Measurements from ENCODE around the gene AKAP6. TPM values are rescaled to one million over a fixed set of nuclear protein-coding genes. Genes with fewer than 3 reads are reported as not detected.
A peak's percentile ranks its signal among the peaks of the same experiment; 100 is the strongest.
"Not testable (repeated sequence)": the region's sequence is repeated elsewhere in the genome, so short reads cannot be mapped to it uniquely, and the experiment has no call there.

Gene AKAP6
- total RNA-seq, 1 experiment from 2014 or later: 40.6 TPM

- no peak for DNase-seq (ENCODE audit: low read depth)
Observed at GRCh38 chr14:32443890-32444661, 115.0 kb downstream of the AKAP6 start.

- DNase-seq (ENCODE audit: low read depth): no peak
Observed at GRCh38 chr14:32447371-32447770, 118.3 kb downstream of the AKAP6 start.

- DNase-seq (ENCODE audit: low read depth): peak; percentile 53
Observed at GRCh38 chr14:32449648-32450047, 120.5 kb downstream of the AKAP6 start.

GRCh38 chr14:32450919-32451675, 122.0 kb downstream of the AKAP6 start:
- DNase-seq (ENCODE audit: low read depth): peak; percentile 14

GRCh38 chr14:32453857-32454810, 125.0 kb downstream of the AKAP6 start:
- no peak for DNase-seq (ENCODE audit: low read depth)

GRCh38 chr14:32457213-32457920, 128.3 kb downstream of the AKAP6 start:
- no peak for DNase-seq (ENCODE audit: low read depth)

GRCh38 chr14:32458720-32459119, 129.6 kb downstream of the AKAP6 start:
- no peak for DNase-seq (ENCODE audit: low read depth)

GRCh38 chr14:32460267-32460666, 131.2 kb downstream of the AKAP6 start:
- no peak for DNase-seq (ENCODE audit: low read depth)

- not testable (repeated sequence) for DNase-seq (ENCODE audit: low read depth)
Observed at GRCh38 chr14:32462553-32462952, 133.5 kb downstream of the AKAP6 start.

GRCh38 chr14:32468955-32469354, 139.9 kb downstream of the AKAP6 start:
- DNase-seq (ENCODE audit: low read depth): peak; percentile 60

- peak; percentile 51 for DNase-seq (ENCODE audit: low read depth)
Observed at GRCh38 chr14:32469388-32470160, 140.5 kb downstream of the AKAP6 start.

- DNase-seq (ENCODE audit: low read depth): no peak
Observed at GRCh38 chr14:32470161-32470715, 141.1 kb downstream of the AKAP6 start.

GRCh38 chr14:32471181-32471580, 142.1 kb downstream of the AKAP6 start:
- DNase-seq (ENCODE audit: low read depth): no peak

GRCh38 chr14:32472076-32472475, 143.0 kb downstream of the AKAP6 start:
- DNase-seq (ENCODE audit: low read depth): no peak

GRCh38 chr14:32472512-32473463, 143.7 kb downstream of the AKAP6 start:
- DNase-seq (ENCODE audit: low read depth): peak; percentile 59

GRCh38 chr14:32473464-32473855, 144.4 kb downstream of the AKAP6 start:
- DNase-seq (ENCODE audit: low read depth): peak; percentile 57

GRCh38 chr14:32474478-32475195, 145.5 kb downstream of the AKAP6 start:
- DNase-seq (ENCODE audit: low read depth): no peak

GRCh38 chr14:32476532-32476931, 147.4 kb downstream of the AKAP6 start:
- DNase-seq (ENCODE audit: low read depth): no peak
